NOMO-1 treated with dmso at 0.1 percent for 144 hours (cell line): ENCODE results near the gene CD93.

ENCODE experiments used
- DNase-seq: peaks from one replicate; lab custom pipeline; 2025; ENCODE audit not compliant: unreplicated experiment; lab: John Stamatoyannopoulos, UW

The CD93 gene

DNA sequence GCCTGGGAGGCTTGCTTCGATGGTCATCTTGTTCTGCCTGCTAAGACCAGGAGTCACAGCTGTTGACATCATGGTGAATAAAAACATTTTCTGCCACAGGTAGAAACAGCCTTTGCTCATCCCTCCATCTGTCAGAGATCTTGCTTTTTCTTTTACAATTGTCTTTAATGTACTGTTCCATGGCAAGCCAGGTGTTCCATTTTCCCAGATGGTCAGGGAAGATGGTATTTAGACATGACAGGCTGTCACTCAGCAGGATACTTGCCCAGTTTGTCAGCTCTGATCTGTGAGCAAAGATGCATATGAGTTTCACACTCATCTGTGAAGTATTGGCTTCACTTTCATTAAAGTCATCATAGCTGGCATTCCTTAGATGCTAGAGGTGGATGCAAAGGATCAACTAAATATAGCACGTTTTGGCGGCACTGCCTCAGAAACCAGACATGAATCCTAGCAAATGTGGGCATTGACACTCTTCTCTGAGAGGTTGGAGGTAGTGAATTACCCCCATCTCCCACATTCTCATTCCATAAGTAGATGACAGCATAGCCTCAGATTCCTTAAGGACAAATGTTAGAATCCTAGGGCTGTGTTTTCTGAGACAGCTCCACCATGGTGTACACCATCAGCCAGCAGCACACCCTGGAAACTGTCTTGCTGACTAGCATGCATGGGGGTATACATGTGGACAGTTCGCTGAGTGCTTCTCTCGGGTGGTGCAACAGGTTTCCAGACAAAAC lies 46.8 kb downstream of the CD93 start:
- DNase-seq = no peak

DNA sequence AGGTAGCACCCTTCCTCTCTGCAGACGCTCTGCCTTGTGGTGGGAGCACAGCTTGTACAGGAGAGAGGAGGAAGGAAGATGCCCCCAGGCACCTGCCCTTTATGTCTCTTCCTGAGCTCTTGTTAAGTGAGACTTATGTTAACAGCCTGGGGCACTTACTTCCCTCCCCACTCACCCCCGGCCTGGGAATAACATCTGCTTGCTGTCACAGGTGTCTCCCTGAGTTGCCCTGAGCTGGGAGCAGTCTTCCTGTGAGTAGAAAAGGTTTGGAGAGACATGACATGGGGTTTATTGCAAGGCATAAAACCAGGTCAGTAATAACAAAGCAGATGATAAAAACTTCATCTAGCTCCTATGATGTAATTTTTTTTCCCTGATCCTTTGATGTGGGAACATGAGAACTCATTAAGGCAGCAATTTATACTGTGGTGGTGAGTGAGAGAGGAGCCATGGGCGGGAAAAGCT lies 49.1 kb downstream of the CD93 start:
- no peak for DNase-seq

- DNase-seq = no peak
Measured at GRCh38 chr20:23036371-23036770, 49.8 kb downstream of the CD93 start.

GRCh38 chr20:23035731-23036130 lies 50.4 kb downstream of the CD93 start:
- no peak for DNase-seq

- no peak for DNase-seq
Measured at GRCh38 chr20:23034721-23035671, 51.1 kb downstream of the CD93 start, which contains the start of gene SSTR4. Gene SSTR4, plus strand, starts transcription at chr20:23035312. Its CDS starts 172 bp downstream, at chr20:23035484.

GRCh38 chr20:23033918-23034317 lies 52.2 kb downstream of the CD93 start:
- DNase-seq = no peak

- no peak for DNase-seq
Measured at GRCh38 chr20:23032750-23033078, 53.4 kb downstream of the CD93 start.

GRCh38 chr20:23032056-23032749 lies 53.9 kb downstream of the CD93 start:
- no peak for DNase-seq

DNA sequence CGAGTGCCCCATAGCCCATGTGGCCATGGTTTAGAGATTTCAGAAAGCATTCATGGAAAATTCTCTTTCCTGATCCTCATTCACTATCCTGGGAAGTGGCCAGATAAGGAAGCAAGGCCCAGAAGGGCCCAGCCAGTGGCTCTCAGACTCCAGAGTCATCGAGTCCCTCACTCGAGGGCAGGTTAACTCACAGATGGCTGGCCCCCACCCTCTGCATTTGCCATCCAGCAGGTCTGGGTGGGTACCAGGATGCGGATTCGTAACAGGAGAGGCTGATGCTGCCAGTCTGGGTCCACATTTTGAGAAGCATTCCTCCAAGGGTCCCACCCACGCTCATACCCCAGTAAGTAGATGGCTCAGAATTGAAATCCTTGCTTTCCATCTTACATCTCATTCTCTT lies 54.8 kb downstream of the CD93 start:
- DNase-seq = no peak
